NCI-H82 (cell line): ENCODE measurements around the gene GPC6.

Experiments
- DNase-seq: peaks from one replicate; lab custom pipeline; 2025; lab: John Stamatoyannopoulos, UW

Gene GPC6

GRCh38 chr13:94243551-94243950 is 1016.9 kb downstream of the GPC6 start:
- DNase-seq: no peak

DNA sequence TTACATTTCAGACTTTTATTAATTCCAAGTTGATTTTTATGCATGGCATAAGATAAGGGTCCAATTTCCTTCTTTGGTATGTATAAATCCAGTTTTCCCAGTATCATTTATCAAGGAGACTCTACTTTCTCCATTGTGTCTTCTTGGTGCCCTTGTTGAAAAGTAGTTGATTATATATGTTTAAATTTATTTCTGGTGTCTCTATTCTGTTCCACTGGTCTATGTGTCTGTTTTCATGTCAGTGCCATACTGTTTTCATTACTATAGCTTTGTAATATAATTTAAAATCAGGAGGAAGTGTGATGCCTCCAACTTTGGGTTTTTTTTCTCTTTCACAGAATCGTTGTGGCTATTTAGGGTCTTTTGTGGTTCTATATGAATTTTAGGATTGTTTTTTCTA is 1019.9 kb downstream of the GPC6 start:
- no peak for DNase-seq

GRCh38 chr13:94247890-94248289 is 1021.3 kb downstream of the GPC6 start:
- no peak for DNase-seq

DNA sequence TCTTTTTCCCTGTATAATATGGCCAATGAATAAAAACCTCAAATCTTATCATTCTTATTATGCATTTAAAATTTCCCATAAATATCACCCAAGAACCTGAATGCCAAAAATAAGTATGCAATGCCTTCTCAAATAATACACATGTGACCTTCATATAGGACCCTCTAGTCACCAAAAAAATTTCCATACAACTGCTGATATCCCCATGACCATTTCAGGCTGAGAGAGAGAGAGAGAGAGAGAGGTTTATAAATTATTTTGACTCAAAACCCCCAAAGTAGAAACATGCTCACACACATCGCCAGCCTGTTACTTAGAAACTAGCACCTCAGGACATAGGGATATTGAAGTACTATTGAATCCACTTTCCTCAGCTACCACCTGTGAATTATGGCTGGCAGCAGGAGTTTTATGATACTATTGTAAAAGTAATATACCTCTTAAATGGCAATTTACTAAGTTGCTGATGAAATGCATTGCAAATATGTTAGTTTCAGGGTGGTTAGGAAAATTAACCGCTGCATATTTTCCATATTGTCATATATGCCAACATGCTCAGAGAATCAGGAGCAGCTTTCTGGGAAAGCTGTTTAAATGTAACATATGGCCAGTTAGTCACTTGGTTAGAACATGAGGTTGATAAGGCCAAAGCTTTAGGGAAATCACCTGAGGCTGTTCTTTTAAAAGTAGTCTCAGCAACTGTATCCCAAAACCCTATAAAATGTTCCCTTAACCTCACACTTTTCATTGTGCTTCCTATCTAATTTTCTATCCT is 1022.0 kb downstream of the GPC6 start:
- DNase-seq: peak; percentile 18

DNA sequence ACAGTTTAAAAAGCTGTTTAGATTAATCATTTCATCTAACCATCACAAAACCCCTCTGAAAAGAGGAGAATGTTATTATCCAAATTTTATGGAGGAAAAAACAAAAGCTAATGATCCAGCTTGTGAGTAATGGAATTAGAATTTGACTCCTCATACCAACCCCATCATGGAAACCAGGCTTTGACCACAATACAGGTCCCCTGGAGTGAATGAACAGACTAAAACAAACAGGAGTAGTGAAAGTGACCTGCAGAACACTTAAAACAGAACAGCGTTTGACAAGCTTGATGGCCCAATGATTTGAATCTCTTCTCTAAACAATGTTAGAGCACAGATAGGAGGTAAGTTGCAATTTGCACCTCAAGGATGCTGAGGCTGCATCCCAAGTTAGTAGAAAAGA is 1022.9 kb downstream of the GPC6 start:
- no peak for DNase-seq

DNA sequence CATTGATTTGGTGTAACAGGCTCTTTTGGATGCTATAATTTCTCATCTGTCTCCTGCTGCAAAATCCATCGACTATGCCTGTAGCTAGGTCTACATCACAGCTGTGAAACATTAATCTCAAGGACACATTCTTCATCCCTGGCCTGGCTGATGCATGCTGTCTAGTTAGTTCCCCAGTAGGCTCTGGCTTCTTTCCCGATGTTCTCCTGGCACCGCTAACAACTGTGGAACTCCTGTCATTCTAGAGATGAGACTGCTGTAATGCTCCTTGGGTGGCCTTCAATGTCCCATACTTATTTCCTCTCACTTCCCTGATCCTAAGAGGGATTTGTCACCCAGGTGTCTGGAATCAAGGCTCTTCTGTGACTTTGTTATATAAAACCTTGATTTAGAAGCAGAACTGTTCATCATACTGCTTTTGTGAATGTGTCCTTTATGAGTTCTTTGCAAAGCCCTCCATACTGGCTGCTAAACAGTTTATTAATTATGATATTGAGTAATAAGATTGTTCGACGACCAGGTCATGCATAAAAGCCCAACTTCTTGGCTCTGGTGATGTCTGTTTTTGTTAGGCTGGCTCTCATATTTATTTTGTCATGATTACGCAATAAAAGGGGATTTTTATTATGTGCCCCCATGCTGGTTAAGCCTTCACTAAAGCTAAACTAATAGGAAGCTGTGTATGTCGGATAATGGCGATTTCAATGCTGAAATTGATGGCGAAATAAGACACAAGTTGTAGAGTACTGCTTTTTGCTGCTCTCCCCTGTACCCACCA is 1025.4 kb downstream of the GPC6 start:
- DNase-seq: no peak

GRCh38 chr13:94254737-94255136 is 1028.1 kb downstream of the GPC6 start:
- no peak for DNase-seq

DNA sequence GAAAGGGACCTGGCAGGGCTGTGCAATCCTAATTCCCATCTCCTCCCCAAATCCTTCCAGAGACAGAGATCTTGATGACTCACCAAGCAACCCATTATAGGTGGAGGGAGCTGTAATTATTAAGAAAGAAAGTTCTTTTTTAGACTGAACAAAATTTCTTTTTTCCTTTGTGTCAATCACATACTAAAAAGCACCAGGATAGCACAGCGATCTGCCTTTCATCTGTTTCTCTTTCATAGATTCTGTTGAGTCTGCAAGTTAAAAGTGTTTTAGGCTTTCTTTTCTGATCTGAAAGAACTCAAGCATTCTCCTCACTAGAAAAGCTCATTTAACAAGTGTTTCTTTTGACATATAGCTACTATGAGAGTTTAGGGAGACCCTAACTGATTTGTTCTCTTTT is 1030.1 kb downstream of the GPC6 start:
- no peak for DNase-seq

GRCh38 chr13:94259984-94260383 is 1033.4 kb downstream of the GPC6 start:
- no peak for DNase-seq

- no peak for DNase-seq
These were observed 1034.6 kb downstream of the GPC6 start for GRCh38 chr13:94261163-94261562.

GRCh38 chr13:94263038-94263437 is 1036.4 kb downstream of the GPC6 start:
- DNase-seq: no peak

- no peak for DNase-seq
These were observed 1041.2 kb downstream of the GPC6 start for GRCh38 chr13:94267581-94268366.

GRCh38 chr13:94268661-94269060 is 1042.1 kb downstream of the GPC6 start:
- no peak for DNase-seq

DNA sequence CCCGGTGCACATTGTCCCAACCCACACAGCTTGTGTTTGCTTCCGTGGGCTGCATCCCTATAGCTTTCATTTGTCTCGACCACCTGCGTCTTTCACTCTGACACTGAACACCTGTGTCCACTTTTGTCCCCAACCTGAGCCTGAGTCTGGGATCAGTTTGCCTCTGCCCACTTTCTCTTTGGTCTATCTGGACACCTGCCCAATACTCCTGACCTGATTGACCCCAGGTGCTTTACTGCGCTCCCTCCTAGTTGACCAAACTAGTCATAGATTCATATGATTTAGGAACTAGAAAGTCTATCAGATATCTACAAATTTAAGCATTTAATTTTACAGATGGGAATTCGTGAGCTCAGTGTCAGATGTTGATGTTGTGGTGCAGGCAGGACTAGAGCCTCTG is 1043.0 kb downstream of the GPC6 start:
- no peak for DNase-seq

DNA sequence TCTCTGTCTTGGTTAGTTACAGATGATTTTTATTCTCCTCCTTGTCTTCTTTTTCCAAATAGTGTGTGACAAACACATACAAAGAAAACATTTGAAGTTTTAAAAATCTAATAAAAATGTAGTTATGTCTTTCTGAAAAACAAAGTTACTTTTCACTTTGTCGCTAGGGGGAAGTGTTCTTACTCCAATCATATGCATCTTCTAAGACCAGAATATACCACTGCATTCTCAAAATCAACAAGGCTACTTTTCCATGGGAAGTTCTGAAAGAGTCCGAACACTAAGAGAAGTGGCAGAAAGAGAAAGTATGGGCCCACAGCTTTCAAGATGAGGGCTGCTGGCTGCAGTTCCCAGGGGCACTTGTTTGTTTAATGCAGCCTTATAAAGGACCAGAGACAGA is 1043.9 kb downstream of the GPC6 start:
- DNase-seq: no peak

- DNase-seq: no peak
These were observed 1045.4 kb downstream of the GPC6 start for GRCh38 chr13:94272038-94272437.

DNA sequence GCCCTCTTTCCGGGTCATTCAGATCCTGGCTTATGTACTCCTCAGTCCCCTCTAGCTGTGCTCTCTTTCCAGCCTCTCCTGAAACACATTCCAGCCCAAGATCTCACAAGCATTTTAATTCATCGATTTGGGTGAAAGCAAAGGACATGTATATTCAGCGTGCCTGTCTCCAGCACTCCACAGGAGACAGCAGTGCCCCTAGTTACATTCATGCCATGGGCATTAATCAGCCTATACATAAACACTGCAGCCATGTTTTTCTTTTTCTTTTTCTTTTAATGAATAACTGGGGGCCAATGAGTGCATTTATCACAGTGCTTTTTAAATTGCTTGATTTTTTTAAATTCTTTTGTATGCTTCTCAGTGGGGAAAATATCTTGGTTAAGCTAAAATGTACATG is 1053.7 kb downstream of the GPC6 start:
- no peak for DNase-seq

DNA sequence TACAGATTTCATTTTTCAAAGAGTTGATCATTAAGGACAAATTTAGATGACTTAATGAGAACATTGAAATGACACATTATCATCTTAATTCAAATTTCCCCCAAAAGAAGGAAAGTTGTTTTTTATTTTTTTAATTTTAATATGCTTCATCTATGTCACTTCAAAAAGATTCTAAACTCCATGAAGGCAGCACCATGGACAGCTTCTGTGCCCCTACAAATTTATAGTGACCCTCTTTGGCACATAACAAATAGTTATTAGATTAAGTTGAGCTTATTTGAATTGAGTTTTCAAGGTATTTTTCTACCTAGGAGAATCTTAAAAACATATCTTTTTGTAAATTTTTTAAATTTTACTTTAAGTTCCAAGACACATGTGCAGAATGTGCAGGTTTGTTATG is 1054.2 kb downstream of the GPC6 start:
- no peak for DNase-seq

DNA sequence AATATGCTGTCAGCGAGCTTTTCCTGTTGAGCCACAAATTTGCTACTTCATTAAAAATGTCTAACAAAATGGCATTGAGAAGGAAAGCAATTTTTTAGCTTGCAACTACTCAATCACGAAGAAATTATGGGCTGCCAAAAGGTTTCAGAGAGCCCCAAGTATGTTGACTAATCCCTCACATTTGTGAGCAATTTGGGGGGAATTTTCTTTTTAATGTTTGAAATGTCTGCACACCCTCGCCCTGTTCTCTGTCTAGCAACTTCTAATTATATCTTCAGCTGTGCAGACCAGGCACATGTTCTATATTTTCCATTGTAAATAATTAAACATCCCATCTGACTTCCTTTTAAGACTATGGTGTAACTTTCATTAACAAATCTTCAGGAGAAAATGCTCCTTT is 1060.0 kb downstream of the GPC6 start:
- no peak for DNase-seq

GRCh38 chr13:94291631-94292322 is 1065.2 kb downstream of the GPC6 start:
- DNase-seq: no peak

DNA sequence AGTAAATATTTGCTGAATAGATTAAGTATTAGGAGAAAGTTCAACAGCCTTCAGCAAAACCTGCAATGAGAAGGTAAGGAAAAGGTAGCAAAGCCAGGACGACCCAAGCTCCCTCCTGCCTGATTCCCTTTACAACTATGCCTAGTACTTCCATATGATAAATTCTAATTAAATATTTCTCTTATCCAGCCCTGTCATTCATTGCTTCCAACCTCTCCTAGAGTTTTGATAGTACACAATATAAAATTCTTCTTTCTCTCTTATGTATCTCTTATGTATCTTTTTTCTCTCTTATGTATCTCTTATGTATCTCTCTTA is 1065.7 kb downstream of the GPC6 start:
- DNase-seq: no peak

- DNase-seq: no peak
These were observed 1069.9 kb downstream of the GPC6 start for GRCh38 chr13:94296471-94296870.
